Stomach (tissue), 4 donors: ENCODE data around the gene PLCD1.

Source experiments
- POLR2A ChIP-seq, 4 donors: fragments of 450-650 bp; IDR thresholded peaks; one replicate each; pipeline ENCODE4 v1.6.1; 2016; ENCODE audit warnings: antibody characterized with exemption in 4 of 4, control low read depth in 2 of 4, mild to moderate bottlenecking in 1 of 4, moderate library complexity in 1 of 4
- POLR2AphosphoS5 ChIP-seq, 3 donors: sonication (generic); formaldehyde crosslinking; IDR thresholded peaks; one replicate each; pipeline ENCODE4 v1.6.1; 2016; ENCODE audit warnings: antibody characterized with exemption in 3 of 3
- TF ChIP-seq, protein P1 (sequence below), 7 experiments: fragments of 450-650 bp in 4 of 7; fragments of 200-600 bp in 3 of 7; sonication (generic) in 3 of 7; IDR thresholded peaks; one replicate each; pipeline ENCODE4 v1.5.1; 2016 to 2019; ENCODE audit warnings: antibody characterized with exemption in 7 of 7, control low read depth in 2 of 7, mild to moderate bottlenecking in 1 of 7

DNA sequence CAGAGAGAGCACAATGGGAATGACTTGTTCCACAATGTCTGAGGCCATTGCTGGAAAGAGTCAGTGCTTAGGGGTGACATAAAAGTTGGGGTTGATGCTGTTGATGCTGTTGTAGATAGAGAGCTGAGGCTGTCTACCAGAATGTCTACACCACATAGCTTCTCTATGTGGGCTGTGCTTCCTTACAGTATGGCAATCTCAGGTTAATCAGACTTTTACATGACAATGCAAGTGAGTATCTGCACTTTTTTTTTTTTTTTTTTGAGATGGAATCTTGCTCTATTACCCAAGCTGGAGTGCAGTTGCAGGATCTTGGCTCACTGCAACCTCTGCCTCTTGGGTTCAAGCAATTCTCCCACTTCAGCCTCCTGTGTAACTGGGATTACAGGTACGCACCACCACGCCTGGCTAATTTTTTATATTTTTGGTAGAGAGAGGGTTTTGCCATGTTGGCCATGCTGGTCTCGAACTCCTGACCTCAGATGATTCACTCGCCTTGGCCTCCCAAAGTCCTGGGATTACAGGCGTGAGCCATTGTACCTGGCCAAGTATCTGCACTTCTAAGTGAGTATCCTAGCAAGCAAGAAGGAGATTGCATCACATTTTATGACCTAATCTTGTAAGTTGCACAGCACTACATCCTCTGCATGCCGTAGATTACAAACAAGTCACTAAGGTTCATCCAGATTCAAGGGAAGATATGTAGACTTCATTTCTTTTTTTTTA is 38.2 kb upstream of the PLCD1 start:
- TF ChIP-seq POLR2A (IDR thresholded peaks at IDR 0.05) (no peak), POLR2AphosphoS5 (IDR thresholded peaks at IDR 0.05) (no peak)
- TF ChIP-seq, protein P1, sequence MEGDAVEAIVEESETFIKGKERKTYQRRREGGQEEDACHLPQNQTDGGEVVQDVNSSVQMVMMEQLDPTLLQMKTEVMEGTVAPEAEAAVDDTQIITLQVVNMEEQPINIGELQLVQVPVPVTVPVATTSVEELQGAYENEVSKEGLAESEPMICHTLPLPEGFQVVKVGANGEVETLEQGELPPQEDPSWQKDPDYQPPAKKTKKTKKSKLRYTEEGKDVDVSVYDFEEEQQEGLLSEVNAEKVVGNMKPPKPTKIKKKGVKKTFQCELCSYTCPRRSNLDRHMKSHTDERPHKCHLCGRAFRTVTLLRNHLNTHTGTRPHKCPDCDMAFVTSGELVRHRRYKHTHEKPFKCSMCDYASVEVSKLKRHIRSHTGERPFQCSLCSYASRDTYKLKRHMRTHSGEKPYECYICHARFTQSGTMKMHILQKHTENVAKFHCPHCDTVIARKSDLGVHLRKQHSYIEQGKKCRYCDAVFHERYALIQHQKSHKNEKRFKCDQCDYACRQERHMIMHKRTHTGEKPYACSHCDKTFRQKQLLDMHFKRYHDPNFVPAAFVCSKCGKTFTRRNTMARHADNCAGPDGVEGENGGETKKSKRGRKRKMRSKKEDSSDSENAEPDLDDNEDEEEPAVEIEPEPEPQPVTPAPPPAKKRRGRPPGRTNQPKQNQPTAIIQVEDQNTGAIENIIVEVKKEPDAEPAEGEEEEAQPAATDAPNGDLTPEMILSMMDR (IDR thresholded peaks at IDR 0.05): no peak
